Esophagus squamous epithelium (tissue), 4 donors: ENCODE data around the gene EVC2.

ENCODE experiments used
- CTCF ChIP-seq, 6 experiments: fragments of 450-650 bp in 4 of 6; fragments of 200-600 bp in 2 of 6; sonication (generic) in 2 of 6; IDR thresholded peaks; one replicate each; pipeline ENCODE4 v1.5.1; 2016 to 2019; ENCODE audit warnings: antibody characterized with exemption in 6 of 6, mild to moderate bottlenecking in 4 of 6, moderate library complexity in 4 of 6
- POLR2A ChIP-seq, 4 donors: fragments of 450-650 bp; IDR thresholded peaks; one replicate each; pipeline ENCODE4 v1.6.1; 2017; ENCODE audit warnings: antibody characterized with exemption in 4 of 4, mild to moderate bottlenecking in 4 of 4, moderate library complexity in 3 of 4

- TF ChIP-seq POLR2A (IDR thresholded peaks at IDR 0.05) (no peak), CTCF (IDR thresholded peaks at IDR 0.05) (no peak)
These were observed 98.9 kb downstream of the EVC2 start for GRCh38 chr4:5609306-5610007.
